Liver (tissue), 3 donors: ENCODE measurements around the gene MRPL55.

Experiments used
- CTCF ChIP-seq: fragments of 150-350 bp; IDR thresholded peaks from 2 replicates; pipeline ENCODE4 v1.5.1; 2017; ENCODE audit warnings: improper control_type of control experiment, low read depth, low read length; ENCODE audit not compliant: missing input control
- RXRA ChIP-seq, 2 donors: IDR thresholded peaks; 2 replicates each; pipeline ENCODE4 v1.6.1; 2017 to 2018; ENCODE audit warnings: antibody characterized with exemption in 2 of 2, mild to moderate bottlenecking in 1 of 2
- SP1 ChIP-seq: IDR thresholded peaks from 2 replicates; pipeline ENCODE4 v1.6.1; 2018; ENCODE audit warnings: antibody characterized with exemption, mild to moderate bottlenecking
- donor health status: healthy.
- donor health status: healthy.

DNA sequence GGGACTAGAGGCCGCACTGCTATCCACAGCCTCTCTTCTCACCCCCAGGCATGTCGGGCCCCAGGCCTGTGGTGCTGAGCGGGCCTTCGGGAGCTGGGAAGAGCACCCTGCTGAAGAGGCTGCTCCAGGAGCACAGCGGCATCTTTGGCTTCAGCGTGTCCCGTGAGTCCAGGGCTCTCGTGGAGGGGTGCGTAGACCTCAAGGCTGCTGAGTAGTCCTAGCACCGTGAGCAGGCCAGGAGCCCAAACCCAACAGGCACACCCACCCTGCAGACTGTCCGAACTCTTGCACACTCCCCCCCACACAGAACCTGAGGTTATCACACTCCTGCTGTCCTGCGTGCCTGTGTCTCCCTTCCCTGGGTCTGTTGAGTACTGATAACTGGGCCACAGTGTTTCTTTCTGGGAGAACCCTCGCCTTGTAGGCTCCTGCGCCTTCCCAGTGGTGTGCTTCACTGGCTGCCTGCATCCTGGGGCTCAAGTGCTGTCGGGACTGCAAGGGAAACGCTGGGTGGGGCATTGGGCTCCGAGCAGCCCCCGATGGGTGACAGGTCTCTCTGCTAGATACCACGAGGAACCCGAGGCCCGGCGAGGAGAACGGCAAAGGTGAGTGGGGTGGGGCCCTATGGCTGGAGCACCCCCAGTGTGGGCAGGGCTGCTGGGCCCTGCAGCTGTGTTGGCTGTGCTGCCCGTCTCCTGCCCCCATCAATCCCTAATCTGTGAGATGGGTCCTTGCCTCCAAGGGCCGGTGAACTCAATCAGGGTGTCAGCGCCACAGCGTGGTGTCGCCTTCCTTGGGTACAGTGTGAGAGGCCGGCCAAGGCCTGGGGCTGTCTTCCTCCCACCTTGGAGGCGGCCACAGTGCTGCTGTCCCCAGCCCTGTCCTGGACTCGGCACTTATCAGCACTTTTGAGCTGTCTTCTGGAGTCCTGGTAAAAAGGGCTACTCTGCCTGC is 36.6 kb upstream of the MRPL55 start:
- TF ChIP-seq CTCF (no peak), SP1 (no peak), RXRA (IDR thresholded peaks at IDR 0.05) (no peak)
